SW 1271 (cell line): ENCODE measurements around the gene CLCN2.

Source experiments
- DNase-seq, 2 experiments: peaks; one replicate each; lab custom pipeline; 2025; lab: John Stamatoyannopoulos, UW

Gene CLCN2

GRCh38 chr3:184296616-184297015, 64.8 kb downstream of the CLCN2 start:
- no peak for DNase-seq
